ENCODE results near the gene MSANTD1.

MSANTD1 gene

GRCh38 chr4:3248178-3248480, 830 bp upstream of the MSANTD1 start:
- DNase-seq (ENCODE audit: low read depth) = no peak

GRCh38 chr4:3249711-3250437, 915 bp downstream of the MSANTD1 start:
- no peak for DNase-seq (ENCODE audit: low read depth)

- DNase-seq (ENCODE audit: low read depth) = no peak
Observed at GRCh38 chr4:3250438-3250955, 1.5 kb downstream of the MSANTD1 start.

- DNase-seq (ENCODE audit: low read depth) = no peak
Observed at GRCh38 chr4:3250956-3251690, 2.2 kb downstream of the MSANTD1 start.

GRCh38 chr4:3251691-3252479, 2.9 kb downstream of the MSANTD1 start:
- no peak for DNase-seq (ENCODE audit: low read depth)

GRCh38 chr4:3252480-3252828, 3.5 kb downstream of the MSANTD1 start:
- DNase-seq (ENCODE audit: low read depth) = no peak

GRCh38 chr4:3252831-3253641, 4.1 kb downstream of the MSANTD1 start:
- no peak for DNase-seq (ENCODE audit: low read depth)

- no peak for DNase-seq (ENCODE audit: low read depth)
Observed at GRCh38 chr4:3253808-3254207, 4.8 kb downstream of the MSANTD1 start.

GRCh38 chr4:3254302-3255131, 5.6 kb downstream of the MSANTD1 start:
- no peak for DNase-seq (ENCODE audit: low read depth)

- no peak for DNase-seq (ENCODE audit: low read depth)
Observed at GRCh38 chr4:3255611-3256186, 6.7 kb downstream of the MSANTD1 start.

GRCh38 chr4:3256230-3257102, 7.5 kb downstream of the MSANTD1 start:
- no peak for DNase-seq (ENCODE audit: low read depth)

- no peak for DNase-seq (ENCODE audit: low read depth)
Observed at GRCh38 chr4:3257103-3257555, 8.2 kb downstream of the MSANTD1 start.

- peak; percentile 15 for DNase-seq (ENCODE audit: low read depth)
Observed at GRCh38 chr4:3257556-3258482, 8.9 kb downstream of the MSANTD1 start.

- DNase-seq (ENCODE audit: low read depth) = no peak
Observed at GRCh38 chr4:3261411-3262207, 12.7 kb downstream of the MSANTD1 start.

- DNase-seq (ENCODE audit: low read depth) = no peak
Observed at GRCh38 chr4:3262208-3263052, 13.5 kb downstream of the MSANTD1 start.

GRCh38 chr4:3263053-3263875, 14.3 kb downstream of the MSANTD1 start:
- DNase-seq (ENCODE audit: low read depth) = no peak

All from HS-5 (cell line).